PC-9 (cell line): Measurements from ENCODE around the gene ACYP1. TPM values are rescaled to one million over a fixed set of nuclear protein-coding genes. Genes with fewer than 3 reads are reported as not detected.

ENCODE experiments used
- BruUV-seq: library from RNA; stranded (reverse); fragments of 400-500 nt; replicated peaks from 2 replicates; lab custom pipeline; 2021; lab: Mats Ljungman, UMichigan
- CTCF ChIA-PET: fragments of 300-600 bp; sonication (Branson Sonifier 250); formaldehyde crosslinking; loops from one replicate; lab custom pipeline; 2022; ENCODE audit warnings: antibody characterized with exemption; lab: Charles Lee
- POLR2A ChIA-PET: fragments of 300-600 bp; sonication (Branson Sonifier 250); formaldehyde crosslinking; loops from one replicate; lab custom pipeline; 2022; ENCODE audit warnings: antibody characterized with exemption; ENCODE audit not compliant: unreplicated experiment; lab: Charles Lee
- DNase-seq, 2 experiments: peaks; one replicate each; pipeline versions ENCODE4 v3.0.0 to v3.0.0-alpha.2; 2015 to 2022; ENCODE audit warnings: mixed read lengths in 1 of 2
- H2AFZ ChIP-seq: fragments of 200-600 bp; sonication (generic); 2 replicates; pipeline ENCODE4 v1.8.1; 2017; ENCODE audit warnings: antibody characterized with exemption
- H3F3A ChIP-seq: fragments of 200-600 bp; sonication (generic); 2 replicates; pipeline ENCODE4 v1.8.1; 2017; ENCODE audit warnings: antibody characterized with exemption, mild to moderate bottlenecking, low read depth; ENCODE audit not compliant: insufficient read depth
- H3K27ac ChIP-seq: fragments of 200-600 bp; sonication (generic); 2 replicates; pipeline ENCODE4 v1.6.1; 2016; ENCODE audit warnings: mixed run types
- H3K27me3 ChIP-seq: fragments of 200-600 bp; sonication (generic); 2 replicates; pipeline ENCODE4 v1.6.1; 2016; ENCODE audit warnings: low read depth, mixed run types; ENCODE audit not compliant: insufficient read depth
- H3K36me3 ChIP-seq: fragments of 200-600 bp; sonication (generic); 2 replicates; pipeline ENCODE4 v1.6.1; 2016; ENCODE audit warnings: low read depth, mixed run types
- H3K4me1 ChIP-seq: fragments of 200-600 bp; sonication (generic); replicated peaks from 2 replicates; pipeline ENCODE4 v1.6.1; 2016; ENCODE audit warnings: mixed run types; ENCODE audit not compliant: insufficient read depth
- H3K4me2 ChIP-seq: fragments of 200-600 bp; sonication (generic); 2 replicates; pipeline ENCODE4 v1.6.1; 2017; ENCODE audit warnings: mixed run types
- H3K4me3 ChIP-seq: fragments of 200-600 bp; sonication (generic); 2 replicates; pipeline ENCODE4 v1.6.1; 2016; ENCODE audit warnings: mixed run types
- H3K79me2 ChIP-seq: fragments of 200-600 bp; sonication (generic); 2 replicates; pipeline ENCODE4 v1.6.1; 2017; ENCODE audit warnings: low read depth, mixed run types
- H3K9me2 ChIP-seq: fragments of 200-600 bp; sonication (generic); 2 replicates; pipeline ENCODE4 v1.8.1; 2017; ENCODE audit warnings: mild to moderate bottlenecking; ENCODE audit not compliant: insufficient read depth
- H3K9me3 ChIP-seq: fragments of 200-600 bp; sonication (generic); 2 replicates; pipeline ENCODE4 v1.8.1; 2016; ENCODE audit warnings: low read depth; ENCODE audit not compliant: insufficient read depth
- H4K20me1 ChIP-seq: fragments of 200-600 bp; sonication (generic); 2 replicates; pipeline ENCODE4 v1.8.1; 2017; ENCODE audit not compliant: insufficient read depth
- CTCF ChIP-seq: fragments of 200-600 bp; sonication (generic); conservative IDR thresholded peaks from 2 replicates; pipeline ENCODE4 v1.6.1; 2017; ENCODE audit warnings: mixed run types, antibody characterized with exemption, mild to moderate bottlenecking, moderate library complexity
- EZH2 ChIP-seq: fragments of 200-600 bp; sonication (generic); IDR thresholded peaks from 2 replicates; pipeline ENCODE4 v1.8.0; 2017; ENCODE audit warnings: antibody characterized with exemption, low read depth
- intact Hi-C: fragments of 100-400 bp; cut with micrococcal nuclease; formaldehyde crosslinking; loops from one replicate; pipeline ENCODE4 v1.10.0; 2022; ENCODE audit not compliant: unreplicated experiment
- total RNA-seq: library from RNA; stranded (reverse); gene quantifications from 2 replicates; pipeline ENCODE4 v1.2.3, GENCODE V29; 2021

Gene ACYP1
- total RNA-seq, 1 experiment from 2014 or later, result 98.9 TPM

DNA sequence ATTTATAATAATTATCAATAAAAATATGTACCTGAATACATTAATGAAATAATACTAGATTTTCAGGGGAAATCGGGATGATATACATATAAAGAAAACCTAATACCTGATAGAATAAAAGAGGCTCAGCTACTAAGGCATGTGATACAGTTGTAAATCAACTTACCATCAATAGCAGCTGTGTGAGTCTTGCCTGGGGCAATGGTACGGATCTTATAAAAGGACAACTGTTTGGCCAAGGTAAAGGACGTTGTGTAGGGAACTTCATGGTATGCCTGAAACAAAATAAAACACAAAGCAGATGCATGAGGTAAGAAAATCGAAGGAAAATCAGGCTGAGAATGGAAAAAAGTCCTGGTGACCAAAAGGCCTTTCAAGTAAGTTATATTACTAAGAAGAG is 37.7 kb upstream of the ACYP1 start:
- no peak overlapping the region for H2AFZ ChIP-seq
- no peak overlapping the region for H3K4me2 ChIP-seq
- no peaks in the 10 kb centered on the region for H3K9me3 ChIP-seq
- no TSS peak for BruUV-seq
- H3K27me3 ChIP-seq, result no peaks in the 10 kb centered on the region
- H3K36me3 ChIP-seq, result peaks cover 67% of the 10 kb centered on the region
- intact Hi-C loops, result no loop called here
- no peaks in the 10 kb centered on the region for H3K79me2 ChIP-seq
- H4K20me1 ChIP-seq, result 0 out of 2 replicates have a peak, but pooled peaks cover 5% of the 10 kb centered on the region
- CTCF ChIA-PET, result interaction anchor here (0.6 to 0.7 kb wide), 3 partner anchors 23 to 196 kb away, joined by 3 to 8 read pairs (median 4); no protein-coding TSS in a partner anchor
- H3K4me3 ChIP-seq, result no peak overlapping the region
- no peak for TF ChIP-seq CTCF
- no peak for TF ChIP-seq EZH2
- H3K4me1 ChIP-seq, result no peaks in the 10 kb centered on the region
- H3K9me2 ChIP-seq, result no peaks in the 10 kb centered on the region
- H3K27ac ChIP-seq, result no peak overlapping the region
- DNase-seq, result no peak
- peaks cover 17% of the 10 kb centered on the region; the same call in 1 of the 2 replicates for H3F3A ChIP-seq
- POLR2A ChIA-PET, result interaction anchor here (0.6 kb wide), 2 partner anchors 9 to 34 kb away, joined by 3 to 6 read pairs; no protein-coding TSS in a partner anchor

GRCh38 chr14:75098682-75099081 is 34.9 kb upstream of the ACYP1 start:
- no peaks in the 10 kb centered on the region for H3K4me1 ChIP-seq
- no peaks in the 10 kb centered on the region for H3K27me3 ChIP-seq
- intact Hi-C loops, result no loop called here
- H3K36me3 ChIP-seq, result peaks cover 68% of the 10 kb centered on the region
- BruUV-seq, result no TSS peak
- no peak overlapping the region for H3K4me2 ChIP-seq
- no peaks in the 10 kb centered on the region for H3K79me2 ChIP-seq
- H3K9me3 ChIP-seq, result no peaks in the 10 kb centered on the region
- TF ChIP-seq CTCF (no peak), EZH2 (no peak)
- no peak overlapping the region for H3K4me3 ChIP-seq
- H3F3A ChIP-seq, result peaks cover 17% of the 10 kb centered on the region; the same call in 1 of the 2 replicates
- 0 out of 2 replicates have a peak, but pooled peaks cover 5% of the 10 kb centered on the region for H4K20me1 ChIP-seq
- ChIA-PET POLR2A (interaction anchor here (0.6 kb wide), 1 partner anchor 1383 kb away, joined by 3 read pairs; no protein-coding TSS in a partner anchor), CTCF (no interaction called here)
- no peak overlapping the region for H3K27ac ChIP-seq
- DNase-seq, result no peak
- no peak overlapping the region for H2AFZ ChIP-seq
- H3K9me2 ChIP-seq, result no peaks in the 10 kb centered on the region

GRCh38 chr14:75098212-75098611 is 34.4 kb upstream of the ACYP1 start:
- H3K4me1 ChIP-seq, result no peaks in the 10 kb centered on the region

More at GRCh38 chr14:75098212-75098611, 34.4 kb upstream of the ACYP1 start:
- BruUV-seq, result no TSS peak
- H3K4me3 ChIP-seq, result no peak overlapping the region
- H3K36me3 ChIP-seq, result peaks cover 65% of the 10 kb centered on the region
- peaks cover 14% of the 10 kb centered on the region; the same call in 1 of the 2 replicates for H3F3A ChIP-seq
- no peaks in the 10 kb centered on the region for H3K27me3 ChIP-seq
- no peaks in the 10 kb centered on the region for H3K9me2 ChIP-seq
- no peak for DNase-seq
- H3K79me2 ChIP-seq, result no peaks in the 10 kb centered on the region
- POLR2A ChIA-PET, result interaction anchor here (0.6 kb wide), 1 partner anchor 1382 kb away, joined by 3 read pairs; no protein-coding TSS in a partner anchor
- H3K27ac ChIP-seq, result no peak overlapping the region
- CTCF ChIA-PET, result no interaction called here
- H2AFZ ChIP-seq, result no peak overlapping the region
- 0 out of 2 replicates have a peak, but pooled peaks cover 5% of the 10 kb centered on the region for H4K20me1 ChIP-seq
- H3K9me3 ChIP-seq, result no peaks in the 10 kb centered on the region
- intact Hi-C loops, result no loop called here
- no peak overlapping the region for H3K4me2 ChIP-seq
- TF ChIP-seq CTCF (no peak), EZH2 (no peak)
